ENCODE results near the gene TSSC4.

DNA sequence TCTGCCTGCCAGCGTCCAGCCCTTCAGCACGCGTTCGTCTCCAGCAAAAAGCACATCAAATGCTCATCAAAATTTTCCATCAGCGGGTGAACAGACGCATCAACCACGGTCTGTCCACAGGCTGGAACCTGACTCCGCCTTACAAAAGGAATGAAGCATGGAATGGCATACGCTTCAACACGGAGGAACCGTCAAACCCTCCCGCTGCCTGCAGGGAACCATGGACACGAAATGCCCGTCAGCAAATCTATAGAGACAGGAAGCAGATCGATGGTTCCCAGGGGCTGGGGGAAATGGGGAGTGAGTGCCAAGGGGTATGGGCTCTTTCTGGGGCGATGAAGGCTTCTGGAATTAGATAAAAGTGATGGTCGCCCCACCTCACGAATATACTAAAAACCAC lies 16.2 kb downstream of the TSSC4 start:
- TF ChIP-seq, protein P1, sequence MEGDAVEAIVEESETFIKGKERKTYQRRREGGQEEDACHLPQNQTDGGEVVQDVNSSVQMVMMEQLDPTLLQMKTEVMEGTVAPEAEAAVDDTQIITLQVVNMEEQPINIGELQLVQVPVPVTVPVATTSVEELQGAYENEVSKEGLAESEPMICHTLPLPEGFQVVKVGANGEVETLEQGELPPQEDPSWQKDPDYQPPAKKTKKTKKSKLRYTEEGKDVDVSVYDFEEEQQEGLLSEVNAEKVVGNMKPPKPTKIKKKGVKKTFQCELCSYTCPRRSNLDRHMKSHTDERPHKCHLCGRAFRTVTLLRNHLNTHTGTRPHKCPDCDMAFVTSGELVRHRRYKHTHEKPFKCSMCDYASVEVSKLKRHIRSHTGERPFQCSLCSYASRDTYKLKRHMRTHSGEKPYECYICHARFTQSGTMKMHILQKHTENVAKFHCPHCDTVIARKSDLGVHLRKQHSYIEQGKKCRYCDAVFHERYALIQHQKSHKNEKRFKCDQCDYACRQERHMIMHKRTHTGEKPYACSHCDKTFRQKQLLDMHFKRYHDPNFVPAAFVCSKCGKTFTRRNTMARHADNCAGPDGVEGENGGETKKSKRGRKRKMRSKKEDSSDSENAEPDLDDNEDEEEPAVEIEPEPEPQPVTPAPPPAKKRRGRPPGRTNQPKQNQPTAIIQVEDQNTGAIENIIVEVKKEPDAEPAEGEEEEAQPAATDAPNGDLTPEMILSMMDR (IDR thresholded peaks at IDR 0.05) = no peak
- TF ChIP-seq POLR2AphosphoS5 (IDR thresholded peaks at IDR 0.05) (no peak), EP300 (IDR thresholded peaks at IDR 0.05) (no peak)
